ENCODE measurements around the gene KIAA0586. TPM values are rescaled to one million over a fixed set of nuclear protein-coding genes. Genes with fewer than 3 reads are reported as not detected.

Gene KIAA0586
- total RNA-seq, 1 experiment from 2014 or later = 25.7 TPM

- no peak for TF ChIP-seq EZH2 (IDR thresholded peaks at IDR 0.05)
Measured at GRCh38 chr14:58563978-58564377, 136.5 kb downstream of the KIAA0586 start (continued).

GRCh38 chr14:58565832-58566231 lies 138.3 kb downstream of the KIAA0586 start:
- Histone ChIP-seq H3K9me2 (ENCODE audit: insufficient read depth) (no peaks in the 10 kb centered on the region), H3K4me3 (replicated peaks in 1 of 2; ENCODE audit: low read depth in 1 of 2, low read length in 2 of 2) (no peak overlapping the region), H3K27ac (ENCODE audit: low read depth, low read length) (no peak overlapping the region), H3K36me3 (ENCODE audit: control insufficient read depth in 1 of 2, insufficient read depth in 2 of 2, low read length in 2 of 2) (no peaks in the 10 kb centered on the region), H3K4me1 (ENCODE audit: control insufficient read depth in 1 of 2, insufficient read depth in 2 of 2, low read length in 2 of 2) (no peaks in the 10 kb centered on the region), H3K79me2 (ENCODE audit: insufficient read depth, low read length) (no peaks in the 10 kb centered on the region), H3K9ac (ENCODE audit: low read length) (no peak overlapping the region), H3K9me3 (ENCODE audit: control insufficient read depth in 1 of 2, insufficient read depth in 1 of 2, low read depth in 1 of 2, low read length in 2 of 2) (no peaks in the 10 kb centered on the region), H4K20me1 (ENCODE audit: insufficient read depth) (no peaks in the 10 kb centered on the region), H2AFZ (ENCODE audit: low read depth, low read length, poor library complexity, severe bottlenecking) (no peak overlapping the region), H3K4me2 (ENCODE audit: low read length) (no peak overlapping the region), H3K27me3 (ENCODE audit: insufficient read depth, low read length) (no peaks in the 10 kb centered on the region)
- ATAC-seq (no peak), DNase-seq (ENCODE audit: low read depth, low spot score) (no peak)
- TF ChIP-seq ZNF274 (IDR thresholded peaks at IDR 0.05; ENCODE audit: low read depth, low read length) = no peak
- no peak for TF ChIP-seq ATF3 (IDR thresholded peaks at IDR 0.05)
- no peak for TF ChIP-seq POLR2A (IDR thresholded peaks at IDR 0.05; ENCODE audit: borderline replicate concordance, extremely low read depth, insufficient read depth, insufficient read length)
- no peak for TF ChIP-seq RAD21 (IDR thresholded peaks at IDR 0.05; ENCODE audit: low read depth)
- TF ChIP-seq CEBPB (IDR thresholded peaks at IDR 0.05; ENCODE audit: low read depth) = no peak
- TF ChIP-seq EGR1 (IDR thresholded peaks at IDR 0.05; ENCODE audit: low read depth) = no peak
- TF ChIP-seq CBX3 (IDR thresholded peaks at IDR 0.05; ENCODE audit: low read depth) = no peak
- TF ChIP-seq EZH2phosphoT487 (IDR thresholded peaks at IDR 0.05; ENCODE audit: borderline replicate concordance) = no peak
- no peak for TF ChIP-seq SP1 (IDR thresholded peaks at IDR 0.05; ENCODE audit: low read depth)
- TF ChIP-seq SIN3A (IDR thresholded peaks at IDR 0.05; ENCODE audit: low read depth) = no peak
- TF ChIP-seq FOSL1 (IDR thresholded peaks at IDR 0.05; ENCODE audit: low read depth) = no peak
- TF ChIP-seq CTCF (IDR thresholded peaks at IDR 0.05 in 2 of 3, conservative IDR thresholded peaks at IDR 0.05 in 1 of 3; ENCODE audit: borderline replicate concordance in 1 of 3, insufficient read depth in 1 of 3, low read depth in 2 of 3, low read length in 2 of 3) = no peak
- TF ChIP-seq JUND (IDR thresholded peaks at IDR 0.05) = no peak
- TF ChIP-seq EZH2 (IDR thresholded peaks at IDR 0.05) = no peak
- no peak for TF ChIP-seq ZFX (IDR thresholded peaks at IDR 0.05)
- no peak for TF ChIP-seq ELF1 (IDR thresholded peaks at IDR 0.05; ENCODE audit: borderline replicate concordance, low read depth)
- no peak for TF ChIP-seq ZBTB33 (IDR thresholded peaks at IDR 0.05; ENCODE audit: extremely low read depth, insufficient replicate concordance, low read length)
- no peak for TF ChIP-seq SRF (IDR thresholded peaks at IDR 0.05; ENCODE audit: low read depth)
- CTCF ChIA-PET = no interaction called here
- intact Hi-C loops (cut with micrococcal nuclease) = no loop called here
- no TSS peak for BruUV-seq (replicated peaks)
- RAD21 ChIA-PET (ENCODE audit: low non-redundant PET in 1 of 2, low total read pairs in 2 of 2, uncharacterized antibody in 2 of 2, unreplicated experiment in 2 of 2) = no interaction called here
- POLR2A ChIA-PET = no interaction called here

All from HCT116 (cell line).